Fibroblast of villous mesenchyme (primary cell): ENCODE measurements around the gene DHRS3. TPM values are rescaled to one million over a fixed set of nuclear protein-coding genes. Genes with fewer than 3 reads are reported as not detected.

Experiments used
- DNase-seq: peaks from one replicate; pipeline ENCODE4 v3.0.0-alpha.2; 2010; ENCODE audit warnings: low read depth
- H3K4me3 ChIP-seq: 2 replicates; pipeline ENCODE4 v1.5.1; 2011; ENCODE audit warnings: low read depth, mild to moderate bottlenecking, low read length
- total RNA-seq: library from RNA; depleted of rRNA; stranded (reverse); fragments of >200 nt; gene quantifications from 2 replicates; pipeline ENCODE4 v1.2.3, GENCODE V29; 2012
- TF ChIP-seq, protein P1 (sequence below): IDR thresholded peaks from 2 replicates; pipeline ENCODE4 v1.5.1; 2012; ENCODE audit warnings: low read depth, mild to moderate bottlenecking, low read length; ENCODE audit not compliant: insufficient read depth

DHRS3 gene
- total RNA-seq, 1 donor, result 137 TPM

DNA sequence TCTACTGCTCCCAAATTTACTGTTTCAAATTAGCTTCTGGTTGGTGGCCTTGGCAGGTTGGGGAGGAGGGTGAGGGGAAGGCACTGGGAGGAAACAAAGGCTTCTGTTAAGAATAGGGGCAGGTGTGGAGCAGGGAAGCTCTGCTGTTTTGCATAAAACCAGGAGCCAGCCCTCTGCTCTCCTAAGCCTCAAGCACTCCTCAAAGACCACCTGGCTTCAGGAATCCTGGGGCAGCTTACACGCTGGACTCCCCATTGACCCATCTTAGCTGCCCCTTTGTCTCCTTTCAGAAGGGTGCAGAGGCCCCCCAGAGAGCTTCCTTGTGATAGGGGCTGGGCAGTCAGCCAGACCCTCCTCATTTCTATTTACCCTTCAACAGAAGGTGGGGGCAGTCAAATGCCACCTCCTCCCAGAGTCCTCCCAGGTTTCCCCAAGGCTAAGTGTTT, 11.5 kb upstream of the DHRS3 start:
- TF ChIP-seq, protein P1, sequence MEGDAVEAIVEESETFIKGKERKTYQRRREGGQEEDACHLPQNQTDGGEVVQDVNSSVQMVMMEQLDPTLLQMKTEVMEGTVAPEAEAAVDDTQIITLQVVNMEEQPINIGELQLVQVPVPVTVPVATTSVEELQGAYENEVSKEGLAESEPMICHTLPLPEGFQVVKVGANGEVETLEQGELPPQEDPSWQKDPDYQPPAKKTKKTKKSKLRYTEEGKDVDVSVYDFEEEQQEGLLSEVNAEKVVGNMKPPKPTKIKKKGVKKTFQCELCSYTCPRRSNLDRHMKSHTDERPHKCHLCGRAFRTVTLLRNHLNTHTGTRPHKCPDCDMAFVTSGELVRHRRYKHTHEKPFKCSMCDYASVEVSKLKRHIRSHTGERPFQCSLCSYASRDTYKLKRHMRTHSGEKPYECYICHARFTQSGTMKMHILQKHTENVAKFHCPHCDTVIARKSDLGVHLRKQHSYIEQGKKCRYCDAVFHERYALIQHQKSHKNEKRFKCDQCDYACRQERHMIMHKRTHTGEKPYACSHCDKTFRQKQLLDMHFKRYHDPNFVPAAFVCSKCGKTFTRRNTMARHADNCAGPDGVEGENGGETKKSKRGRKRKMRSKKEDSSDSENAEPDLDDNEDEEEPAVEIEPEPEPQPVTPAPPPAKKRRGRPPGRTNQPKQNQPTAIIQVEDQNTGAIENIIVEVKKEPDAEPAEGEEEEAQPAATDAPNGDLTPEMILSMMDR, result no peak
- H3K4me3 ChIP-seq, result no peak overlapping the region
- DNase-seq, result no peak

GRCh38 chr1:12627296-12627695, 9.3 kb upstream of the DHRS3 start:
- no peak for DNase-seq
- no peak overlapping the region for H3K4me3 ChIP-seq
- TF ChIP-seq, protein P1, result no peak

- H3K4me3 ChIP-seq, result no peak overlapping the region
- TF ChIP-seq, protein P1, result no peak
- no peak for DNase-seq
Measured at GRCh38 chr1:12626888-12627287, 8.9 kb upstream of the DHRS3 start.

DNA sequence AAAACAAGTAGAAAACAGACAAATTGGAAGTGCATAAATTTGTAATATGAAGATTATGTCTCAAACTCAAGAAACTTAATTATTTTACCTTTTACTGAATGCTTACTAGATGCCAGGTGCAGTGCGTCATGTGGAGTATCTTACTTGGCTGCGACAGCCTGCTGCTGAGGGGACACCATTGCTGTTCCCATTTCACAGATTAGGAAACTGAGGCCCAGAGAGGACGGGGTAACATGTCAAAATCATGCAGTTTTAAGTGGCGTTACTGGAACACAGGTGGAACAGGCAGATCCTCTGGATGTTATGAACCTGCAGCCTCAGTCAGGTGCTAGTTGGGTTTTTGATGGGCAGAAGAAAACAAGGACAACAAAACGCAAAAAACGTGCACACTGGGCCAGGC, 7.3 kb upstream of the DHRS3 start:
- H3K4me3 ChIP-seq, result no peak overlapping the region
- TF ChIP-seq, protein P1, result no peak
- no peak for DNase-seq

DNA sequence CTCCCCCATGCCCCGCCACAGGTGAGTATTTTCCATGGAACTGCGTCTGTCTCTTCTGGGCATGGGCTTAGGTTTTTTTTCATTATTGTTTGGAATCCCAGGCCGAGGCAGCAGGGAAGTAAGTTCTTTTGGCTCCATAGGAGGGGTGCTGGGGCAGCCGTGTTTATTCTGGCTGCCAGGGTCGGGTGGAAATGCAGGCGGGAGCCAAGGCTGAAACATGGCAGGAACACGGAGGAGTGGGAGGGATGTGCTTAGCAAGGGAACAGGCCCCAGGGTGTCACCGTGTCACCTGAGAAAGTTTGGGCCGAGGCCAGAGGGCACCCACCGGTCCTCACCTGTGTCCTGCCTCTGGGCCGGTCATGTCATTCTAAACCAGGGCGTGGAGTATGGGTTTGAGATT, 4.5 kb upstream of the DHRS3 start:
- no peak for DNase-seq
- H3K4me3 ChIP-seq, result no peak overlapping the region
- TF ChIP-seq, protein P1, result no peak

- TF ChIP-seq, protein P1, result no peak
- H3K4me3 ChIP-seq, result no peak overlapping the region
- peak; percentile 8 for DNase-seq
Measured at GRCh38 chr1:12621346-12622335, 3.6 kb upstream of the DHRS3 start.
